G401.6 (cell line): ENCODE data around the gene COL20A1.

Experiments used
- FAIRE-seq: peaks from 2 replicates; lab custom pipeline; 2012; peaks lifted over from hg19 to GRCh38; lab: Jason Lieb, UNC

Gene COL20A1

DNA sequence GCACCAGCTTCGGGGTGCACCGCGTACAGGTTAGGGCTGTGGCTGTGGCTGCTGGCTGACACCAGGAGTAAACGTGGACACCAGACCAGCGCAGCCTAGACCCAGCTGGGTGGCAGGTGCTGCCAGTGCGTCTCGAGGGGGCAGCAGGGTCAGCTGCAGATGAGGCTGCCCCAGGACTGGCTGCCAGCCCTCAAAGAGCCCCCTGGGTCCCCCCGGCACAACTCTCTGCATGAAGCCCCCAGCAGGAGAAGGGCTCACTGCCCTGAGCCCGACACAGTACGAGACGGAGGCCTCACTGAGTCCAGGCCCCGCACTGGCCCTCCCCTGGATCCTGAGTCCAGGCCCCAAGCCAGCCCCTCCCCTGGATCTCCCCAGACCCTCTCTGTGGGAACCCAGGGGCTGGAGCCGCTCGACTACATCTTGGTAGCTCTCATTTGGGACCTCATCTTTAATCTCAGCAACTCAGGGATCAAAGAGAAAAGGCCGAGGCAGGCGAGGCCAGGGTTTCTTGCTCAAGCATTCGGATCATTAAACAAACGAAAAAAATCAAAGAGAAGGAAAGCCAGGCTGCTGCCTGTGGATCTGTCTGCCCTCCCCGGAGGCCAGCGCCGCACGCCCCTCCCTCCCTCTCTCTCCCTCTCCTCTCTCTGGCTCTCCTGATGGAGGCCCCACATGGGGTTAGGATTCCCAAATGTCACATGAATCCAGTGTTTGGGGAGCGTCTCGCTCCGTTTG lies 31.8 kb upstream of the COL20A1 start:
- no peak for FAIRE-seq

GRCh38 chr20:63261795-63262528 lies 31.0 kb upstream of the COL20A1 start:
- no peak for FAIRE-seq

GRCh38 chr20:63262836-63263235 lies 30.1 kb upstream of the COL20A1 start:
- no peak for FAIRE-seq

- no peak for FAIRE-seq
These were observed 29.0 kb upstream of the COL20A1 start for GRCh38 chr20:63264000-63264399.

DNA sequence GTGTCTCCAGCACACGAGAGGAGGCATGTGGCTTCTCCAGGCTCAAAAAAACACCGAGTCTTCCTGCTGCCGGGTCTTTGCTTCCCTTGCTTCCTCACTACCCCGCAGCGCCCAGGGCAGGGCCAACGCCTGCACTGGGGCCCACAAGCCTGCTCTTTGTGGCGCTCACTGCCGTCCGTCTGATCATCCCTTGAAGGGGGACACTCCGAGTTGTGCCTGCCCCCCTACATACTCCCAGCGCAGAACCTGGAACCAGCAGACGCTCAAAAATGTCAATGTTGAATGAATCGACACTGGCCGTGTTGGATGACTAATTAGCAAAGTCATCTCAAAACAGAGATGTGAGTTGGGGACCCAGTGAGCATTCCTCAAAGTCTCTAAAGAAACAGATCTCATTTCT lies 28.5 kb upstream of the COL20A1 start:
- no peak for FAIRE-seq

DNA sequence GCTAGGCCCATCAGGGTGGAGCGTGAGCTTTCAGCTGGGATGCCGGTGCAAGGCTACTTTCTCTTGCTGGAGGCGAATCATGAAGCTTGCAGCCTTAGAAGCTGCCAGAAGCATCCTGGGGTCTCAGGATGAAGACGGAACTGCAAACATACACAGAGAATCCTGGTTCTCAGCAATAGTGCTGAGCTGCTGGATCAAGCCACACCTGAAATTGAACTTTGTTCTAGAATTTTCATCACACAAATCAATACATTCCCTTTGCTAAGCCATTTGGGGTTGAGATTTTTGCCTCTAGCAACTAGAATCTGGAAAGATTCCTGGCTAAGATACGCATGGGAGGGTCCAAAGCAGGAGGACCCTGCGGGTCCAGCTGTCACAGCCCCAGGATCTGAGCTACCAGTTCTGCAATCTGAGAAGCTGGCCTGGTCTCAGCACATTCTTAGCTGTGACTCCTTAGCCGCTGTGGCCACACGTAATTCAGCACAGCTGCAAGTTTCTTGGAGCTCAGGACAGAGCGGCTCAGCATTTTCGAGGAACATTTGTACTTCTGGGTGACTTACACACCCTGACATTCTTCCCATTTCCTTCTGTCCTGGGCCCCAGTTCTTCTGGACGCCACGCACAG lies 27.0 kb upstream of the COL20A1 start:
- no peak for FAIRE-seq

DNA sequence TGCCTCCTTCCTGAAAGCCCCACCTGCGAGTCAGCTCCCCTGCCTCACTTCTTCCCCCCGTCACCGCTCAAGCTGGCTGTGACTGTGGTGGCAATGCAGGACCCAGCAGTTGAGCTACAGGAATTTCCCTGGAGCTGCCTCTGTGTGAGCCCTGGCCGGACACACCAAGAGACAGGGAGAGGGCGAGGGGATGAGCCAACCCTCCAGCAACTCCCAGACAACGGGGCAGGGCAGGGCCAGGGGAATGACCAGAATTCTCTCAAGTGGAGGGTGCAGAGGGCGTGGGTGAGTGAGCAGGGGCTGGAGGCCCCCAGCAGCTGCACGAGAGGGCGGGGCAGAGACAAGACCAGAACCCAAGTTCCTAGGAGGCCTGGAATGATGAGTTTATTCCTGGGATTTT lies 25.3 kb upstream of the COL20A1 start:
- no peak for FAIRE-seq

GRCh38 chr20:63268256-63268655 lies 24.7 kb upstream of the COL20A1 start:
- no peak for FAIRE-seq

- FAIRE-seq = peak; percentile 34
These were observed 24.1 kb upstream of the COL20A1 start for GRCh38 chr20:63268671-63269439.

- no peak for FAIRE-seq
These were observed 23.3 kb upstream of the COL20A1 start for GRCh38 chr20:63269724-63270123.

DNA sequence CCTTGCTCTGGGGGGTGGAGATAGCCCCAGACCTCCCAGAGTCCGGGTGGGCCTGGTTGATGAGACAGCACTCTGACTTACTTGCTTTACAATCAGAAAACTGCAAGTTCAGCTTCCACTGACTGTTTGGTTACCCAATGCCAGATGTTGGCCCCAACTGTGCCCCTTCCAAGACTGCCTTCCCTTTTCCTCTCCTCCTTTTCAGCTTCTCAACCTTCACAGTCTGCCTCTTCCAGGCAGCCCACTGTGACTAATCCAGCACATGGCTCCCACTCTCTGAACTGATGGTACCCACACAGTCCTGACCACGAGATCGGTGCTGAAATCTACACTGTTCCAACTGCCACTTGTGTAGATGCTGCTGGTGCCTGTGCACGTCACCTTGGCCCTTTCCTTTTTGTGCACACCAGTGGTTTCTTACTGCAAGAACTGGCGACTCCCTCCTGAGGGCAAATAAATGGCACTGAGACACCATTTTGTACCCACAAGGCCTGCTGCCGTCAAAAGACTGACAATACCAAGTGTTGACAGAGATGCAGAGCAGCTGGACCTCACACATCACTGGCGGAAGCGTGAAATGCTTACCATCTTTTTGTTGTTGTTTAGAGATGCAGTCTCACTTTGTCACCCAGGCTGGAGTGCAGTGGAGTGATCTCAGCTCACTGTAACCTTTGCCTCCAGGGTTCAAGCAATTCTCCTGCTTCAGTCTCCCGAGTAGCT lies 22.2 kb upstream of the COL20A1 start:
- FAIRE-seq = no peak

DNA sequence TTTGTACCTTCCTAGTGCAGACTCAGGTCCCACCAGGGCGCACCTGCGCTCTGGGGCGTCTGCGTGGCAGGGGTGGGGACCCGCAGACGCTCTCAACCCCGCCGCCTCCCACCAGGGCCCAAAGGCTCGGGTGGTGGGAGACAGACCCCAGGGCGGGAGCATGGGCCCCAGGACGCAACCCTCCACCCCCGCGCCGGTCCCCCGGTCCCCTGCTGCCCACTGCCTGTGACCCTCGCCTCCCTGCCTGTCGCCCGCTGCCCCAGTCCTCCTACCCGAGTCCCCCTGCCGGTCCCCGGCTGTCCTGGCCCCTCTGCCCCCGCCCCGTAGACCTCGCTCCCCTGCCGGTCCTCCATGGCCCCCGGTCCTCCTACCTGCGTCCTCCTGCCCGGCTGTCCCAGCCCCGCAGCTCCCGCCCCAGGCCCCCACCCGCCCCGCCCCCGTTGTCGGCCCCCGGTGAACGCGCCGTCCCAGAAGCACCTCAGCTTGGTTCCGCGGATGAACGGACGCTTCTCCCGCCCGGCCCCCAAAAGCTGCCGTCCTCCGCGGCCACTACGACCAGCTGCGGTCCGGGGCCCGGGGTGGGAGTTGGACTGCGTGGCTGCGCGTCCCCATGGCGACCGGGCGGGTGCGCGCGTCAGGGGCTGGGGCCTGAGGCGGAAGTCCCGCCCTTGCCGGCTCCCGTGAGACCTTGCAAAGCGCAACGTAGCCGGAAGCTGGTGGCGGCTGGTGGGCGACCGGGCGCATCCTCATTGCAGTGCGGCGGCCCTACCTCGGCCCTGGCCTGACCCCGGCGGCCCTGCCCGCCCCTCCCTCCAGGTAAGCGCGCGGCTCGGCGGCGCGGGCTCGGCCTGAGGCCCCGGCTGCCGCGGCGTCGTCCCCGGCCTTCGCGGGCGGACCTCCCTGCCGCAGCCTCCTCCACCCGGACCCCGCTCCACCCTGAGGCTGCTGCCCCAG lies 20.6 kb upstream of the COL20A1 start, which contains the start of gene ARFGAP1:
Gene ARFGAP1, plus strand, starts transcription at position 709 of the 954 bp plus-strand sequence. CDS start 2,768 bp downstream, outside the sequence.
- peak; percentile 40 for FAIRE-seq

DNA sequence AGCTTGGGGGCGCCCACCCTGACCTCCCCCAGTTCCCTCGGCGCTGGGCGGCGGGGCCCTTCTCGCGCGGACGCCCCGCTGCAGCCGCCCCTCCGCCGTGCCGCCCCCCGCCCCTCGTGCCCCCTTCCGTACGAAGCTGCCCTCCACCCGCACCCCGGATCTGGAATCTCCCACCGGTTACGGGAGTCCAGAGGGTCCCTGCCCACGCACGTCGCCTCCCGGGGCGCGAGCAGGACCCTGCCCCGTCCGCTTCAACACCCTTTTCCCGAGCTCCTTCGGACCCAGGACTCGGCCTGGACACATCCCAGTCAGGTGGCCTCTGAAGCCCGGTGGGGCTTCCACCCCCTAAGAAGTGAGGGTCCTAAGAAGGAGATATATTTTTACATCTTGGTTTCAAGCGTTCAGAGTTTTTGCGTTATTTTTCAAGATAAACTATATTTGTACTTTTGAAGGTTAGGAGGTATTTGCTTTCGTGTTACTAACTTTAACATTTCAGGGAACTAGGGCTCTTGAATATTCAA lies 19.9 kb upstream of the COL20A1 start:
- FAIRE-seq = no peak

DNA sequence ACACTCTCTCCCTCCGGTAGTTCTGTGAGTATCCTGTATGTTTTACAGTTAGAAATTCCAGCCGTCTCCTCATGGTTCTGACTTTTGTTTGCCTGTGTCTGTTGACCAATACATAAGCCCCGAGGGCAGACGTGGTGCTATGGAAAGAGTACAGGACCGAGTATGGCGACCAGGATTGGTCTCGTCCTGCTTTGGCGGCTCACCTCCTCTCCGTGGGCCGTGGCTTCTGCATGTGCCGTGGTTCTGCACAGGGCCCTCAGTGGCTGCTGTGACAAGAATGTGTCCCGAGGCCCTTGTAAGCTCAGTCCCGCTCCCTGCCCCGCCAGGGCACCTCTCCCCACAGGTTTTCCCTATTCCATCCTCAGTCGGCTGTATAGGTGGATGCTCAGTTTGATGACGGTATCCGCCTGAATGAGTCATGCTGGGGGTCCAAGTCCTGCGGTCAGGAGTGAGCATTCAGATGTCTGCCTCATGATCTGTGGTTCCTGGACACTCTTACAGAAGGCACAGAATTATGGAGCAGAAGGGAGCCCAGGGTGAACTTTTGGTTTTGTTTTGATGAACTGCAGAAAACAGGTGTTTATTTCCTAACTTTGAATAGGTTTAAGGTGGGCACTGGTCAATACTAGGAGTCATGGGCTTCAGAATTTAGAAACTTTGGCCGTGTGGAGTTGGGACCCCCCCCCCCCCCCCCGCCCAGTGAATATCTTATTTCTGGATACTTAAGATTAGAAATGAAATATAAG lies 19.2 kb upstream of the COL20A1 start:
- no peak for FAIRE-seq

DNA sequence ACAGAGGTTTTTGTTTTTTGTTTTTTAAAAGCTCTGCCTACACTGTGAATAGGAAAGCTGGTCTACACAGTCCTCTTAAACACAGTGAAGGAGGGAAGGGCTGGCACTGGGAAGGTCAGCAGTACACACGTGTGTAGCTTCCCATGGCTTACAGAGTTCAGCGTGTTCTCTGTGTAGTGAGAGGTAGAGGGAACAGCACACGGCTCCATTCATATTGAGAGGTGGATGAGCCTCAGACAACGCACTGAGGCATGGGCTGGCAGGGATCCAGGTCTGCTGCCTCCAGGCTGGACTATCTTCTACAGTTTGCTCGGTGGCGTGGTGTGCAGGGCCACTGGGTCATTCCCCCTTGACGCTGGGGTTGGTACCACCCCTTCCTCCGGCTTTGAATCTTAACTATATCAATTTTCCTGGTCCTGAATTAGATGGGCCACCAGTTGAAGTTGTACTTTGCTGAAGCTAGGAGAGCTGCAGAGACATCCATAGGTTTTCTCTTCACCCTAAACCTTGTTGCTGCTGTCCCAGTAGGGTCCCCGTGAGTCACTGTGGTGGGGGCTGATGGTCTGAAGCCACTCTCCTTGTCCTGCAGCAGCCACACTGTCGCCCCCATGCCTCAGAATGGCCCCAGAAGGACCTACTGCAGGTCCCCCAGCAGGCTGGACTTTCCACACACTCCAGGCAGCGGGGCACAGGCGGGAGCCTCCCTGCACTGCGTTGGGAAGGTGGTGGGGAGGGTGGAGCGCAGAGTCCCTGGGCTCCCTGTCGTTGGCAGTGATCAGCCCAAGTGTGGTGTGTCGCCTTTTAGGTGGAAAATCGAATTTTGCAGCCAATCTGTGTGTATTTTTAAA lies 18.4 kb upstream of the COL20A1 start:
- FAIRE-seq = no peak

DNA sequence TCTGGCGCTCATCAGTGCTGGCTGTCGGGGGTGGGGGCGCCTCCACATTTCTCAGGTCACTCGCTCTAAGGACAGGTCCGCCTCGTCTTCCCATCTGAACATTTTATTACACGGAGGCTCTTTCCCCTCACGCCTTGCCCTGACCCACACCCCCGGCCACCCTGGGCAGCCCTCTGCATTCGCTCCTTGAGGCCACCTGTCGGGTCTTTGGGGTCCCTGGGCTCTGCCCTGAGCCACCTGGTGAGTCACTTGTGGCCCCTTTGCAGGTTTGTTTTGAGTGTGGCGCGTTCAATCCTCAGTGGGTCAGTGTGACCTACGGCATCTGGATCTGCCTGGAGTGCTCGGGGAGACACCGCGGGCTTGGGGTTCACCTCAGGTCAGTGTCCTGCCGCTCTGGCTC lies 17.2 kb upstream of the COL20A1 start:
- FAIRE-seq = no peak

- FAIRE-seq = no peak
These were observed 16.0 kb upstream of the COL20A1 start for GRCh38 chr20:63276956-63277355.

GRCh38 chr20:63277466-63278272 lies 15.3 kb upstream of the COL20A1 start:
- FAIRE-seq = no peak
